Astrocyte of the spinal cord (primary cell): ENCODE data around the gene LTB.
A peak's percentile ranks its signal among the peaks of the same experiment; 100 is the strongest.

Experiments
- DNase-seq: peaks from one replicate; pipeline ENCODE4 v3.0.0; 2011; ENCODE audit warnings: low read depth, low spot score
- H3K4me3 ChIP-seq: 2 replicates; pipeline ENCODE4 v1.5.1; 2011; ENCODE audit warnings: low read depth, mild to moderate bottlenecking, low read length, moderate library complexity
- CTCF ChIP-seq: IDR thresholded peaks from 2 replicates; pipeline ENCODE4 v1.5.1; 2012; ENCODE audit warnings: low read depth, mild to moderate bottlenecking, low read length, inconsistent platforms
- in situ Hi-C: cut with HindIII; loops from 2 replicates; pipeline ENCODE4 v1.10.0; 2017; ENCODE audit warnings: low sequenced_read_pairs

The LTB gene

GRCh38 chr6:31580807-31581433, 1.3 kb downstream of the LTB start:
- in situ Hi-C loops, result no loop called here
- peak; percentile 86 for TF ChIP-seq CTCF
- peak; percentile 75 for DNase-seq
- peak overlapping the region; percentile 84 for H3K4me3 ChIP-seq

- peak overlapping the region; percentile 84 for H3K4me3 ChIP-seq
- TF ChIP-seq CTCF, result no peak
- DNase-seq, result no peak
- in situ Hi-C loops, result no loop called here
These were observed 1.8 kb downstream of the LTB start for GRCh38 chr6:31580438-31580740.

GRCh38 chr6:31579546-31580437, 2.4 kb downstream of the LTB start:
- no peak for TF ChIP-seq CTCF
- no peak overlapping the region for H3K4me3 ChIP-seq
- in situ Hi-C loops, result no loop called here
- no peak for DNase-seq

GRCh38 chr6:31579119-31579505, 3.1 kb downstream of the LTB start:
- no peak overlapping the region for H3K4me3 ChIP-seq
- in situ Hi-C loops, result no loop called here
- no peak for TF ChIP-seq CTCF
- DNase-seq, result no peak

GRCh38 chr6:31578184-31579118, 3.8 kb downstream of the LTB start:
- no peak for DNase-seq
- no peak for TF ChIP-seq CTCF
- H3K4me3 ChIP-seq, result no peak overlapping the region
- in situ Hi-C loops, result no loop called here

- no peak for DNase-seq
- no peak for TF ChIP-seq CTCF
- in situ Hi-C loops, result no loop called here
- no peak overlapping the region for H3K4me3 ChIP-seq
These were observed 4.7 kb downstream of the LTB start for GRCh38 chr6:31577579-31577966.
